PFSK-1 (cell line): ENCODE data around the gene BRICD5.

Experiments
- FOXP2 ChIP-seq: optimal IDR thresholded peaks from 2 replicates; pipeline ENCODE3; 2011; ENCODE audit warnings: borderline replicate concordance, control low read depth, inconsistent platforms; ENCODE audit not compliant: insufficient read depth; ENCODE audit errors: extremely low read length, extremely low read depth
- POLR2AphosphoS5 ChIP-seq: IDR thresholded peaks from 2 replicates; pipeline ENCODE4 v1.6.1; 2012; ENCODE audit warnings: low read depth, mild to moderate bottlenecking, control low read depth, low read length, moderate library complexity
- REST ChIP-seq, 2 experiments: IDR thresholded peaks; 2 replicates each; pipeline versions ENCODE4 v1.6.1 to v1.8.0; 2011 to 2012; ENCODE audit warnings: low read depth in 2 of 2, low read length in 2 of 2, control low read depth in 1 of 2, inconsistent platforms in 1 of 2, mild to moderate bottlenecking in 1 of 2, moderate library complexity in 1 of 2; ENCODE audit not compliant: insufficient read depth in 1 of 2
- SIN3A ChIP-seq: IDR thresholded peaks from 2 replicates; pipeline ENCODE4 v1.6.1; 2012; ENCODE audit warnings: mild to moderate bottlenecking, low read length, moderate library complexity, borderline replicate concordance; ENCODE audit not compliant: insufficient read depth
- TAF1 ChIP-seq: IDR thresholded peaks from 2 replicates; pipeline ENCODE4 v1.6.1; 2012; ENCODE audit warnings: low read length, control low read depth, borderline replicate concordance; ENCODE audit not compliant: insufficient read depth

The BRICD5 gene

GRCh38 chr16:2161911-2162310 is 48.8 kb downstream of the BRICD5 start:
- TF ChIP-seq POLR2AphosphoS5 (no peak), REST (IDR thresholded peaks at IDR 0.05; ENCODE audit: insufficient read depth in 1 of 2, low read depth in 2 of 2, low read length in 2 of 2) (no peak), FOXP2 (no peak), SIN3A (no peak), TAF1 (no peak)

GRCh38 chr16:2160915-2161551 is 49.6 kb downstream of the BRICD5 start:
- TF ChIP-seq SIN3A: no peak
